Esophagus muscularis mucosa (tissue), 4 donors: ENCODE results near the gene LRCOL1. TPM values are rescaled to one million over a fixed set of nuclear protein-coding genes. Genes with fewer than 3 reads are reported as not detected.
A peak's percentile ranks its signal among the peaks of the same experiment; 100 is the strongest.

Experiments used
- DNase-seq: peaks from one replicate; pipeline ENCODE4 v3.0.0-alpha.2; 2017; ENCODE audit errors: extremely low spot score
- H3K27ac ChIP-seq, 4 donors: fragments of 200-600 bp; sonication (generic); replicated peaks in 1 of 4; 1 replicate in 3 of 4; 2 replicates in 1 of 4; pipeline ENCODE4 v1.5.1; 2016 to 2019; ENCODE audit warnings: mild to moderate bottlenecking in 1 of 4
- H3K27me3 ChIP-seq, 4 donors: fragments of 200-600 bp; sonication (generic); one replicate each; pipeline versions ENCODE4 v1.5.1 to v1.6.0; 2016 to 2019
- H3K36me3 ChIP-seq, 4 donors: fragments of 200-600 bp; sonication (generic); one replicate each; pipeline ENCODE4 v1.5.1; 2016 to 2019
- H3K4me1 ChIP-seq, 4 donors: fragments of 200-600 bp; sonication (generic); one replicate each; pipeline ENCODE4 v1.5.1; 2016 to 2019
- H3K4me3 ChIP-seq, 4 donors: fragments of 200-600 bp; sonication (generic); 1 replicate in 2 of 4; 2 replicates in 2 of 4; pipeline ENCODE4 v1.5.1; 2016 to 2019; ENCODE audit warnings: mild to moderate bottlenecking in 4 of 4, moderate library complexity in 1 of 4
- H3K9me3 ChIP-seq, 4 donors: fragments of 200-600 bp; sonication (generic); 1 replicate in 3 of 4; 2 replicates in 1 of 4; pipeline ENCODE4 v1.5.1; 2016 to 2019
- CTCF ChIP-seq, 3 experiments: fragments of 200-600 bp in 2 of 3; fragments of 450-650 bp in 1 of 3; sonication (generic) in 2 of 3; IDR thresholded peaks; one replicate each; pipeline ENCODE4 v1.5.1; 2017 to 2019; ENCODE audit warnings: antibody characterized with exemption in 3 of 3, mild to moderate bottlenecking in 2 of 3, moderate library complexity in 1 of 3
- EP300 ChIP-seq: sonication (generic); formaldehyde crosslinking; IDR thresholded peaks from one replicate; pipeline ENCODE4 v1.6.1; 2017; ENCODE audit warnings: antibody characterized with exemption
- POLR2A ChIP-seq: fragments of 450-650 bp; IDR thresholded peaks from one replicate; pipeline ENCODE4 v1.6.1; 2017; ENCODE audit warnings: antibody characterized with exemption, moderate library complexity, mild to moderate bottlenecking, low read depth
- POLR2AphosphoS5 ChIP-seq, 2 donors: sonication (generic); formaldehyde crosslinking; IDR thresholded peaks; one replicate each; pipeline ENCODE4 v1.6.1; 2017; ENCODE audit warnings: antibody characterized with exemption in 2 of 2
- WGBS: methylation state at CpG from one replicate; pipeline ENCODE4 v1.1.5; 2018; 5-methylcytosine and 5-hydroxymethylcytosine counted together
- intact Hi-C: fragments of 100-400 bp; cut with DNase I; formaldehyde crosslinking; loops from one replicate; pipeline ENCODE4 v1.15.1; 2023
- total RNA-seq, 4 donors: library from RNA; depleted of rRNA; stranded (reverse); fragments of >200 nt; gene quantifications; one replicate each; pipeline versions ENCODE4 v1.1.0 to v1.2.1, GENCODE V29; 2016

Gene LRCOL1
- total RNA-seq, 4 donors from 2014 or later: not detected

DNA sequence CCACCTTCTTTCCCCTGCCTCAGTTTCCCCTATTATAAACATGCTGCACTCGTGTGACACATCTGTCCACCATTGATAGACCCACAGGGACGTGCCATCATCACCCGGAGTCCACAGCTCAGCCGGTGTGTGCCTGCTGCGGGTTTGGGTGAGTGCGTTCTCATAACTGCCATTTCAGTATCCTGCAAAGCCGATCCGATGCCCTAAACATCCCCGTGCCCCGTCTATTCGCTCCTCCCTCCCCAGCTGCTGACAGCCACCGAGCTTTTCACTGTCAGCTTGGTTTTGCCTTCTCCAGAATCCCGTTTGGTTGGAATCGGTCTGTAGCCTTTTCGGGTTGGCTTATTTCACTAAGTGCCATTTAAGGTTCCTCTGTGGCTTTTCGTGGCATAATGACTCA is 3.9 kb downstream of the LRCOL1 start:
- H3K4me3 ChIP-seq: no peak overlapping the region
- H3K4me1 ChIP-seq: peaks cover 3 to 34% (median 25%) of the 10 kb centered on the region in 4 donors
- no peak for DNase-seq
- H3K27ac ChIP-seq: no peak overlapping the region
- H3K36me3 ChIP-seq: no peaks in the 10 kb centered on the region
- peaks cover 0 to 95% (median 13%) of the 10 kb centered on the region in 4 donors for H3K27me3 ChIP-seq
- WGBS: 73% methylated on average over 16 of the region's 16 CpGs
- intact Hi-C loops: no loop called here
- TF ChIP-seq EP300: no peak
- no peak for TF ChIP-seq POLR2A
- no peak for TF ChIP-seq CTCF (IDR thresholded peaks at IDR 0.05)
- no peak for TF ChIP-seq POLR2AphosphoS5 (IDR thresholded peaks at IDR 0.05)
- peaks cover 0 to 4% (median under 1%) of the 10 kb centered on the region in 4 donors for H3K9me3 ChIP-seq

DNA sequence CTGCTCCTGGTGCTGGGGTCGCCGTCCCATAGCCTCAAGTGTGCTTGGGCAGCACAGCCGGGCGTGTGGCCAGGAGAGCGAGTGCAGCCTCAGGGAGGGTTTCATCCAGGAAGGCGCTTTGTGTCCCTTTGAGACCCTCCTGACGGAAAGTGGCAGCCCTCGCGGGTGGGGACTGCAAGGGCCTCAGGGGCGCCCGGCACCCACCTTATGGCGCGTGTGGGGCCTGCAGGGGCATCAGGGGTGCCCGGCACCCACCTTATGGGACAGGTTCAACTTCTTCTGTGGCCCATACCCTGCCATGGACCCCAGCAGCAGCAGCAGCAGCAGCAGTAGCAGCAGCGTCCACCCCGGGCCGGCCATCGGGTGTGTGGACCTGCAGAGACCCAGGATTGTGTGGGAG is 4.5 kb downstream of the LRCOL1 start:
- no peak for DNase-seq
- H3K36me3 ChIP-seq: no peaks in the 10 kb centered on the region
- WGBS: 71% methylated on average over 5 of the region's 18 CpGs
- H3K9me3 ChIP-seq: no peaks in the 10 kb centered on the region
- H3K4me3 ChIP-seq: no peak overlapping the region
- TF ChIP-seq POLR2AphosphoS5 (IDR thresholded peaks at IDR 0.05) (no peak), EP300 (no peak), CTCF (IDR thresholded peaks at IDR 0.05) (no peak), POLR2A (no peak)
- peaks cover 0 to 95% (median 16%) of the 10 kb centered on the region in 4 donors for H3K27me3 ChIP-seq
- H3K4me1 ChIP-seq: peaks cover 4 to 38% (median 30%) of the 10 kb centered on the region in 4 donors
- H3K27ac ChIP-seq: no peak overlapping the region
- intact Hi-C loops: no loop called here

- H3K36me3 ChIP-seq: no peaks in the 10 kb centered on the region
- TF ChIP-seq POLR2A (no peak), POLR2AphosphoS5 (IDR thresholded peaks at IDR 0.05) (no peak), CTCF (IDR thresholded peaks at IDR 0.05) (no peak), EP300 (no peak)
- intact Hi-C loops: no loop called here
- peak overlapping the region in 2 of 4 donors; percentile 43 to 45 for H3K4me3 ChIP-seq
- no peaks in the 10 kb centered on the region for H3K9me3 ChIP-seq
- H3K4me1 ChIP-seq: peaks cover 7 to 38% (median 30%) of the 10 kb centered on the region in 4 donors
- no peak overlapping the region for H3K27ac ChIP-seq
- peaks cover 0 to 88% (median 18%) of the 10 kb centered on the region in 4 donors for H3K27me3 ChIP-seq
- no peak for DNase-seq
- WGBS: 75% methylated on average over 16 of the region's 16 CpGs
Observed at GRCh38 chr12:132604668-132605441, 5.5 kb downstream of the LRCOL1 start.

GRCh38 chr12:132604151-132604618 is 6.2 kb downstream of the LRCOL1 start:
- no peak for DNase-seq
- H3K4me1 ChIP-seq: peaks cover 7 to 39% (median 30%) of the 10 kb centered on the region in 4 donors
- TF ChIP-seq POLR2A (no peak), POLR2AphosphoS5 (IDR thresholded peaks at IDR 0.05) (peak; percentile 29 to 39)
- no peaks in the 10 kb centered on the region for H3K36me3 ChIP-seq
- H3K4me3 ChIP-seq: peak overlapping the region; percentile 43 to 54 (median 45)
- peaks cover 0 to 81% (median 18%) of the 10 kb centered on the region in 4 donors for H3K27me3 ChIP-seq
- no peaks in the 10 kb centered on the region for H3K9me3 ChIP-seq
- peak overlapping the region; percentile 57 to 79 (median 65) for H3K27ac ChIP-seq
- no CpG with 5 or more reads among the region's 26 CpGs for WGBS
- intact Hi-C loops: no loop called here

DNA sequence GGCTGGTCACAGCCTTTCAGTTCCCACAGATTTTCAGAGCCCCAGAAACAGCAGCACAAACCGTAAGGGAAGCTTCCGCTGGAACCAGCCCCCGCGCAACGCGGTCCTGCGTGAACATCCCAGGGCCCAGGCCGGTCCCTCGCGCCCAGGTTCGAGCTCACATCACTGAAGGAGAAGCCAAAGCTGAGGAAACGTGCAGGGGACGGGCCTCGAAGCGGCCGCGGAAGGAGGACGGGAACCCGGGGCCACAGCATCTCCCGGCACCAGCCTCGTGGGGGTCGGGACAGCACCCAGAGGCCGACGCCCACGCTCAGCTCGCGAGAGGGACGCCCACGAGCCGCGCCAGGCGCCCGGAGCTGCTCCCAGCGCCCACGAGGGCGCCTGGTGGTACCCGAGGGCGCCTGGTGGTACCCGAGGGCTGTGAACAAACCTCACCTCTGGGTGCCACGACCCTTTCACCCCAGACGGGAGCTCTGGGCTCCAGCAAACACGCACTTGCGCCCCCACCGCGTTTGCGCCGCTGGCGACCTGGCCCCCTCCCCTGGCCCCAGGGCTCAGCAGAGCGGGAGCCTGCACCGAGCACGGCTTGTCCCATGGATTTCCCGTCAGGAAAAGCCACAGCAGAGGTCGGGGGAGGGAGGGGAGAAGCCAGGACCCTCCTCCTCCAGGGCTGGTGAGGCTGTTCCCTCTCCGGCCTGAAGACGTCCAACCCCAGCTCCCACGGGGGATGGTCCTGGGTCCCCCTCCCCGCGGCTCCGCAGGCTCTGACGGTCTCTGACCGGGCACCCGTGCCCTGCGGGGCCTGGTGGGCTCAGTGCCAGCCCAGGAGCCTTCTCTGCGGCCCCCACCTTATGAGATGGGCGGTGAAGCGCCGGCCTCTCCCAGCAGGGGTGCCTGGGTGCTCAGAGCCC is 6.9 kb downstream of the LRCOL1 start:
- intact Hi-C loops: no loop called here
- no peaks in the 10 kb centered on the region for H3K9me3 ChIP-seq
- H3K4me1 ChIP-seq: peaks cover 12 to 44% (median 35%) of the 10 kb centered on the region in 4 donors
- H3K27ac ChIP-seq: peak overlapping the region; percentile 57 to 79 (median 65)
- WGBS: 49% methylated on average over 14 of the region's 67 CpGs
- H3K4me3 ChIP-seq: peak overlapping the region; percentile 43 to 54 (median 45)
- no peak for TF ChIP-seq CTCF (IDR thresholded peaks at IDR 0.05)
- no peak for TF ChIP-seq EP300
- H3K36me3 ChIP-seq: no peaks in the 10 kb centered on the region
- peaks cover 0 to 74% (median 18%) of the 10 kb centered on the region in 4 donors for H3K27me3 ChIP-seq
- no peak for DNase-seq
